Activated B cell treated with CpG ODN at 0.5 μM for 24 hours (primary cell): ENCODE results near the gene HES3. TPM values are rescaled to one million over a fixed set of nuclear protein-coding genes. Genes with fewer than 3 reads are reported as not detected.
"Not testable (repeated sequence)": the region's sequence is repeated elsewhere in the genome, so short reads cannot be mapped to it uniquely, and the experiment has no call there.

ENCODE experiments used
- ATAC-seq: fragments of 200-7000 bp; cut with Tn5 transposase; one replicate; pipeline ENCODE4 v1.10.0; 2021; ENCODE audit warnings: low read depth, mild to moderate bottlenecking, moderate library complexity
- CTCF ChIA-PET: fragments of 350-600 bp; sonication (Branson Sonifier 250); formaldehyde crosslinking; loops from one replicate; lab custom pipeline; 2021; ENCODE audit warnings: antibody characterized with exemption; lab: Charles Lee
- POLR2A ChIA-PET: fragments of 350-600 bp; sonication (Branson Sonifier 250); formaldehyde crosslinking; loops from one replicate; lab custom pipeline; 2021; ENCODE audit warnings: antibody characterized with exemption; lab: Charles Lee
- DNase-seq: peaks from one replicate; pipeline ENCODE4 v3.0.0; 2022
- H3K27ac Mint-ChIP-seq: one replicate; pipeline ENCODE4 v1.8.0; 2020; ENCODE audit warnings: mixed read lengths
- H3K27me3 Mint-ChIP-seq: one replicate; pipeline ENCODE4 v1.8.0; 2021; ENCODE audit warnings: mixed read lengths
- H3K36me3 Mint-ChIP-seq: one replicate; pipeline ENCODE4 v1.8.0; 2021; ENCODE audit warnings: low read depth, mixed read lengths
- H3K4me1 Mint-ChIP-seq: one replicate; pipeline ENCODE4 v1.8.0; 2021; ENCODE audit warnings: mixed read lengths
- H3K4me3 Mint-ChIP-seq: one replicate; pipeline ENCODE4 v1.8.0; 2020; ENCODE audit warnings: mild to moderate bottlenecking, mixed read lengths
- H3K9me3 Mint-ChIP-seq: one replicate; pipeline ENCODE4 v1.8.0; 2020; ENCODE audit warnings: mixed read lengths
- intact Hi-C: fragments of 100-400 bp; cut with micrococcal nuclease; formaldehyde crosslinking; loops from one replicate; pipeline ENCODE4 v1.15.1; 2024
- total RNA-seq: library from RNA; stranded (reverse); gene quantifications from 2 replicates; pipeline ENCODE4 v1.2.3, GENCODE V29; 2022
- TF ChIP-seq, protein P1 (sequence below): fragments of 200-600 bp; IDR thresholded peaks from one replicate; pipeline ENCODE4 v1.8.0; 2022; ENCODE audit warnings: antibody characterized with exemption, mild to moderate bottlenecking

The HES3 gene
- total RNA-seq, 1 donor from 2014 or later, result not detected

DNA sequence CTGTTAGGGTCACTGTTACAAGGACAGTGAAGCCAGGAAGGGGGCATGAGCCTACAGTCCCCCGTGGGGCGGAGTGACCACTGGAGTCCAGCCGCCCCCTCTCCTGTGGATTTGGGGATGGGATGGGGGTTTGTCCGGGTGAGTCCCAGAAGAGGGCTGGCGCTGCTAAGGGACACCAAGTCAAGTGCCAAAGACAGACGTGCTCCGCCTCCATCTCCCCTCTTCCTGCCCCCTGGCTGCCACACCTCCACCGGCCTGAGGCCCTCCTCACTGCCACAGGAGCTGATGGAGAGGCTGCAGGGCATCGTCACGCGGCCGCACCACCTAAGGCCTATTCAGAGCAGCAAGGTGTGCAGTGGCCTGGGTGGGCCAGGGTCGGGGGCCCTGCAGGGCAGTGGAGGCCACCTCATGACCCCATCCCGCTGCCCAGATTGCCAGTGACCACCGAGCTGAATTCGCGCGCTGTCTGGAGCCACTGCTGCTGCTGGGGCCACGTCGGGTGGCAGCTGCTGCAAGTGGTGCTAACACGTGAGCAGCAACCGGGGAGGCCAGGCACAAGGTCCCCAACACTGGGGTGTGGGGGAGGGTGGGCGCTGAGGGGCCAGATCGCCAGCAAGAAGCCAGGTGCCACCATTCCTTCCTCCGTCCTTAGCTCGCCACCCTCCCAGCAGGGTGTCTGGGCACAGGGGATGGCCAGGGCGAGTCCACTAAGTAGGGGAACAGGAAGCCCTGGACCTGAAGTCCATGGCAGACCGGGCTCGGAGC, 33.2 kb upstream of the HES3 start:
- intact Hi-C loops, result no loop called here
- Mint-ChIP-seq H3K9me3 (no peaks in the 10 kb centered on the region), H3K4me3 (no peak overlapping the region), H3K36me3 (no peaks in the 10 kb centered on the region), H3K27me3 (peaks cover 29% of the 10 kb centered on the region), H3K27ac (no peak overlapping the region), H3K4me1 (peaks cover 31% of the 10 kb centered on the region)
- CTCF ChIA-PET, result interaction anchor here (1.0 kb wide), 1 partner anchor 34 kb away, joined by 3 read pairs; no protein-coding TSS in a partner anchor
- TF ChIP-seq, protein P1, sequence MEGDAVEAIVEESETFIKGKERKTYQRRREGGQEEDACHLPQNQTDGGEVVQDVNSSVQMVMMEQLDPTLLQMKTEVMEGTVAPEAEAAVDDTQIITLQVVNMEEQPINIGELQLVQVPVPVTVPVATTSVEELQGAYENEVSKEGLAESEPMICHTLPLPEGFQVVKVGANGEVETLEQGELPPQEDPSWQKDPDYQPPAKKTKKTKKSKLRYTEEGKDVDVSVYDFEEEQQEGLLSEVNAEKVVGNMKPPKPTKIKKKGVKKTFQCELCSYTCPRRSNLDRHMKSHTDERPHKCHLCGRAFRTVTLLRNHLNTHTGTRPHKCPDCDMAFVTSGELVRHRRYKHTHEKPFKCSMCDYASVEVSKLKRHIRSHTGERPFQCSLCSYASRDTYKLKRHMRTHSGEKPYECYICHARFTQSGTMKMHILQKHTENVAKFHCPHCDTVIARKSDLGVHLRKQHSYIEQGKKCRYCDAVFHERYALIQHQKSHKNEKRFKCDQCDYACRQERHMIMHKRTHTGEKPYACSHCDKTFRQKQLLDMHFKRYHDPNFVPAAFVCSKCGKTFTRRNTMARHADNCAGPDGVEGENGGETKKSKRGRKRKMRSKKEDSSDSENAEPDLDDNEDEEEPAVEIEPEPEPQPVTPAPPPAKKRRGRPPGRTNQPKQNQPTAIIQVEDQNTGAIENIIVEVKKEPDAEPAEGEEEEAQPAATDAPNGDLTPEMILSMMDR, result no peak
- ATAC-seq (no peak), DNase-seq (no peak)
- POLR2A ChIA-PET, result no interaction called here

DNA sequence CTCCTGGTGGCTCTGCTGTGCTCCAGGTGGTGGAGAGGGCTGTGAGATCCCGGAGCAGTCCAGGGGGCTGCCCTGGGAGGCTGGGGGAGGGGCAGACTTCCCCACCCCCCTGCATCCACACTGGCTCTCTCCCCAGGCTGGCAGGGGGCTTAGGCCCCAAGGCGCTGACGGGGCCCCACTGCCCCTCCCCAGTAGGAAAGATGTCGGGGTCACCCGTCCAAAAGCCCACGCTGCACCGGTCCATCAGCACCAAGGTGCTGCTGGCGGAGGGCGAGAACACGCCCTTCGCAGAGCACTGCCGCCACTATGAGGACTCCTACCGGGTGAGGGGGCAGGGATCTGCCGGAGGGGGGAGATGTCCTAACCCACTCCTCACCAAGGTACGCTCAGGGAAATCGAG, 32.2 kb upstream of the HES3 start:
- DNase-seq (no peak), ATAC-seq (no peak)
- intact Hi-C loops, result no loop called here
- H3K36me3 Mint-ChIP-seq, result no peaks in the 10 kb centered on the region
- H3K9me3 Mint-ChIP-seq, result no peaks in the 10 kb centered on the region
- H3K4me3 Mint-ChIP-seq, result no peak overlapping the region
- POLR2A ChIA-PET, result no interaction called here
- H3K27me3 Mint-ChIP-seq, result peaks cover 32% of the 10 kb centered on the region
- TF ChIP-seq, protein P1, result no peak
- H3K27ac Mint-ChIP-seq, result no peak overlapping the region
- CTCF ChIA-PET, result no interaction called here
- H3K4me1 Mint-ChIP-seq, result peaks cover 28% of the 10 kb centered on the region

DNA sequence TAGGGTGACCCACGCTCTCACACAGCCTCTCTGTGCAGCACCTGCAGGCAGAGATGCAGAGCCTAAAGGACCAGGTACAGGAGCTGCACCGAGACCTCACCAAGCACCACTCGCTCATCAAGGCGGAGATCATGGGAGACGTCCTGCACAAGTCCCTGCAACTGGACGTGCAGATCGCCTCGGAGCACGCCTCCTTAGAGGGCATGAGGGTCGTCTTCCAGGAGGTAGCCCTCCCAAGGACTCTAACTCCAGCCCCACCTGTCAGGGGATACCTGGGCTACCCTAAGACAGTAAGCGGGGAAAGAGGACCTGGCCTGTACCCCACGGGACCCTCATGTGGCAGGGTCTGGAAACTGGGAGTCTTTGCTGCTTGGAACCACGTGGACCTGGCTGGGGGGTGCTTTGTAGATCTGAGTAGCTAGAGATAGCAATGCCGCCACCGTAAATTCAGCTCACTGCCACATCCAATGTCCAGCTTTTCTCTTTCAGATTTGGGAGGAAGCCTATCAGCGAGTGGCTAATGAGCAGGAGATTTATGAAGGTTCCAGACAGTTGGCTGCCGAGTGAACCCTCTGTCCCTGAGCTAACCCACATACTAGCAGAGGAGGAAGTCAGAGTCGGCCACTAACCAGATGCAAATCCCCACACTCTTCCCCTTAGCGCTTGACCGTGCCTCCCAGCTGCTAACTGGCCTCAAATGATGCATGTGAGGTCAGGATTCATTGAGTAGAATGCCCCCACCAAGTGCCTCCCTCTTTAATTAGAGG, 31.6 kb upstream of the HES3 start:
- ChIA-PET CTCF (no interaction called here), POLR2A (no interaction called here)
- TF ChIP-seq, protein P1, result no peak
- intact Hi-C loops, result no loop called here
- Mint-ChIP-seq H3K27ac (peak overlapping the region; percentile 5), H3K27me3 (peaks cover 35% of the 10 kb centered on the region), H3K9me3 (no peaks in the 10 kb centered on the region), H3K4me1 (peaks cover 25% of the 10 kb centered on the region), H3K36me3 (no peaks in the 10 kb centered on the region), H3K4me3 (no peak overlapping the region)
- DNase-seq (no peak), ATAC-seq (no peak)

DNA sequence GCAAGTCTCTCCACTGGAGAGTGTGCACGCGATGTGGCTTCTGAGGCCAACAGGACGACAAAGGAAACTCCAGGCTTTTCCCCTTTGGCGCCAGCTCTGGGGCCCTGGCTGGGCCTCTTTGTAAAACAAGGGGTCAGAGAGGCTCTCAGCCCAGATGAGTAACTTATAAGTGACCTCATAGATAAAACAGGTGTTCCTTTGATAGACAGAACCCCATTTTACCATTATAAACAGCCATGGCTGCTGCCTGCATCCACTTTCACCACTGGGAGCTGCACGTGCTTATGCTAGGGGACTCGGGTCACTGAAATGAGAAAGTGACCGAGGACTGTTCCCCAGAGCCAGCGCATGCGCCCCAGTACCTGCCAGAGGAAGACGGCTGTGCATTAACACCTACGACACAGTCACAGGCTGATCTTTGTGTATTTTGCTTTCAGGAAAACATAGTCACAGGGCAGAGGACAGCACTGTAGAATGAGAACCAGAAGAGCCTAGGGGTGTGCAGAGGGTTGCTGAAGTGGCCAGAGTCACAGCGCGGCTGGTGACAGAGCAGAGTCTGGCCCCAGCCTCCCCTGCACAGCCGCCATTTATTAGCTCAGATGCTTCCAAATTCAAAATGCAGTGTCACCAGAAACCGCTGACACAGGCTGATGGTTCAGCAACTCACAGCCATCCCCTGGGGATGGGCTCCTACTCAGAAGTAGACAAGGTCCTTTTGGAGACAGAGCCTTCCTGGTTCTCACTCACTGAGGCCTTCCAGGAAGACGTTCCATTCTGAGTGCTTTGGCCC, 25.4 kb upstream of the HES3 start:
- Mint-ChIP-seq H3K36me3 (peaks cover 22% of the 10 kb centered on the region), H3K27me3 (peaks cover 29% of the 10 kb centered on the region), H3K9me3 (no peaks in the 10 kb centered on the region), H3K4me1 (peaks cover 2% of the 10 kb centered on the region), H3K27ac (no peak overlapping the region), H3K4me3 (no peak overlapping the region)
- intact Hi-C loops, result no loop called here
- ATAC-seq, result no peak
- DNase-seq, result no peak
- ChIA-PET POLR2A (no interaction called here), CTCF (no interaction called here)
- TF ChIP-seq, protein P1, result no peak

DNA sequence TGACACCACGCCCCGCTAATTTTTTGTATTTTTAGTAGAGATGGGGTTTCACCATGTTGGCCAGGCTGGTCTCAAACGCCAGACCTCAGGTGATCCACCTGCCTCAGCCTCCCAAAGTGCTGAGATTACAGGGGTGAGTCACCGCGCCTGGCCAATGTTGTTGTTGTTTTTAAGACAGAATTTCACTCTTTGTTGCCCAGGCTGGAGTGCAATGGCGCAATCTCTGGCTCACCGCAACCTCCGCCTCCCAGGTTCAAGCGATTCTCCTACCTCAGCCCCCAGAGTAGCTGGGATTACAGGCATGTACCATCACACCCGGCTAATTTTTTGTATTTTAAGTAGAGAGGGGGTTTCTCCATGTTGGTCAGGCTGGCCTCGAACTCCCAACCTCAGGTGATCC, 24.3 kb upstream of the HES3 start:
- H3K27ac Mint-ChIP-seq, H3K4me1 Mint-ChIP-seq, POLR2A ChIA-PET, H3K4me3 Mint-ChIP-seq, DNase-seq, ATAC-seq, H3K9me3 Mint-ChIP-seq, CTCF ChIA-PET, intact Hi-C loops: not testable (repeated sequence)
- H3K27me3 Mint-ChIP-seq, result peaks cover 26% of the 10 kb centered on the region
- H3K36me3 Mint-ChIP-seq, result peaks cover 33% of the 10 kb centered on the region
